Cardiac fibroblast (primary cell): ENCODE data around the gene PAQR3.

Experiments
- DNase-seq, 2 donors: peaks; one replicate each; pipeline versions ENCODE4 v3.0.0 to v3.0.0-alpha.2; 2010; ENCODE audit warnings: low read depth in 2 of 2
- H3K4me3 ChIP-seq, 2 donors: replicated peaks in 1 of 2; 1 replicate in 1 of 2; 2 replicates in 1 of 2; pipeline ENCODE4 v1.5.1; 2011; ENCODE audit warnings: low read depth in 2 of 2, low read length in 2 of 2, mild to moderate bottlenecking in 2 of 2, moderate library complexity in 1 of 2
- CTCF ChIP-seq: IDR thresholded peaks from one replicate; pipeline ENCODE4 v1.5.1; 2011; ENCODE audit warnings: low read depth, mild to moderate bottlenecking, low read length, inconsistent platforms

PAQR3 gene

GRCh38 chr4:78962597-78963115 is 23.4 kb upstream of the PAQR3 start:
- no peak for TF ChIP-seq CTCF
- DNase-seq, result peak in 1 of 2 donors; percentile 55
- H3K4me3 ChIP-seq, result no peak overlapping the region

- TF ChIP-seq CTCF, result no peak
- DNase-seq, result no peak
These were observed 21.7 kb upstream of the PAQR3 start for GRCh38 chr4:78960926-78961325.

GRCh38 chr4:78956975-78957374 is 17.7 kb upstream of the PAQR3 start:
- no peak for DNase-seq
- TF ChIP-seq CTCF, result no peak
- H3K4me3 ChIP-seq, result no peak overlapping the region

More at GRCh38 chr4:78960926-78961325, 21.7 kb upstream of the PAQR3 start:
- no peak overlapping the region for H3K4me3 ChIP-seq

GRCh38 chr4:78953769-78954666 is 14.8 kb upstream of the PAQR3 start:
- DNase-seq, result peak in 1 of 2 donors; percentile 25
- peak; percentile 42 for TF ChIP-seq CTCF
- no peak overlapping the region for H3K4me3 ChIP-seq

GRCh38 chr4:78953231-78953630 is 14.0 kb upstream of the PAQR3 start:
- DNase-seq, result no peak
- no peak for TF ChIP-seq CTCF
- H3K4me3 ChIP-seq, result no peak overlapping the region

GRCh38 chr4:78951862-78952472 is 12.7 kb upstream of the PAQR3 start:
- peak; percentile 65 to 67 for DNase-seq
- no peak overlapping the region for H3K4me3 ChIP-seq
- TF ChIP-seq CTCF, result peak; percentile 57
